GM12878 (cell line): ENCODE measurements around the gene MXI1. TPM values are rescaled to one million over a fixed set of nuclear protein-coding genes. Genes with fewer than 3 reads are reported as not detected.

ENCODE experiments used
- ATAC-seq: fragments of 200-7000 bp; cut with Tn5 transposase; 3 replicates; pipeline ENCODE4 v1.9.1; 2020; ENCODE audit warnings: mild to moderate bottlenecking, moderate library complexity
- BruUV-seq: library from RNA; stranded (reverse); fragments of 400-500 nt; replicated peaks from 2 replicates; lab custom pipeline; 2021; lab: Mats Ljungman, UMichigan
- CTCF ChIA-PET: fragments of 300-600 bp; sonication (Branson Sonifier 250); formaldehyde crosslinking; extraction: SDS; loops from one replicate; lab custom pipeline; 2021; ENCODE audit warnings: inconsistent platforms; lab: Yijun Ruan, JAX
- POLR2A ChIA-PET: fragments of 350-600 bp; formaldehyde crosslinking; extraction: SDS; loops from one replicate; lab custom pipeline; 2021; ENCODE audit warnings: inconsistent platforms; lab: Charles Lee
- RAD21 ChIA-PET: fragments of 300-600 bp; sonication (Branson Sonifier 250); formaldehyde crosslinking; loops from one replicate; lab custom pipeline; 2023; ENCODE audit warnings: antibody characterized with exemption; ENCODE audit not compliant: unreplicated experiment; lab: Charles Lee
- SMC1A ChIA-PET: fragments of 300-600 bp; sonication (Branson Sonifier 250); formaldehyde crosslinking; loops from one replicate; lab custom pipeline; 2023; ENCODE audit not compliant: unreplicated experiment, uncharacterized antibody; lab: Charles Lee
- DNase-seq: peaks from one replicate; pipeline ENCODE4 v3.0.0-alpha.2; 2011; ENCODE audit warnings: low read depth, low spot score
- FAIRE-seq: peaks from 3 replicates; lab custom pipeline; 2011; peaks lifted over from hg19 to GRCh38; lab: Jason Lieb, UNC
- H2AFZ ChIP-seq: 2 replicates; pipeline ENCODE4 v1.6.0; 2011; ENCODE audit warnings: low read depth, low read length, control low read depth; ENCODE audit not compliant: control insufficient read depth
- H3K27ac ChIP-seq: 2 replicates; pipeline ENCODE4 v1.5.1; 2011; ENCODE audit warnings: control low read depth; ENCODE audit not compliant: control insufficient read depth, insufficient read depth
- H3K27me3 ChIP-seq, 2 experiments: replicated peaks in 1 of 2; 2 replicates each; pipeline versions ENCODE4 v1.6.0 to v1.6.1; 2011; ENCODE audit warnings: low read length in 1 of 2; ENCODE audit not compliant: control insufficient read depth in 2 of 2, insufficient read depth in 2 of 2
- H3K36me3 ChIP-seq, 2 experiments: 2 replicates each; pipeline ENCODE4 v1.5.1; 2011; ENCODE audit warnings: low read length in 1 of 2; ENCODE audit not compliant: control insufficient read depth in 2 of 2, insufficient read depth in 2 of 2
- H3K4me1 ChIP-seq: 2 replicates; pipeline ENCODE4 v1.6.1; 2011; ENCODE audit warnings: mild to moderate bottlenecking, low read length, moderate library complexity, mixed read lengths; ENCODE audit not compliant: control insufficient read depth, insufficient read depth
- H3K4me2 ChIP-seq: 2 replicates; pipeline ENCODE4 v1.6.0; 2011; ENCODE audit warnings: control low read depth; ENCODE audit not compliant: control insufficient read depth, insufficient read depth
- H3K4me3 ChIP-seq: fragments of 200-600 bp; sonication (generic); 2 replicates; pipeline ENCODE4 v1.5.1; 2016
- H3K79me2 ChIP-seq: 2 replicates; pipeline ENCODE4 v1.6.0; 2011; ENCODE audit warnings: low read length; ENCODE audit not compliant: control insufficient read depth, insufficient read depth
- H3K9ac ChIP-seq: 2 replicates; pipeline ENCODE4 v1.8.0; 2011; ENCODE audit warnings: low read length, control low read depth, mixed read lengths; ENCODE audit not compliant: control insufficient read depth, insufficient read depth
- H3K9me3 ChIP-seq: replicated peaks from 3 replicates; pipeline ENCODE4 v1.5.1; 2011; ENCODE audit warnings: mild to moderate bottlenecking, low read length; ENCODE audit not compliant: control insufficient read depth, insufficient read depth
- H4K20me1 ChIP-seq: 2 replicates; pipeline ENCODE4 v1.6.0; 2011; ENCODE audit not compliant: control insufficient read depth, insufficient read depth
- BCL11A ChIP-seq: IDR thresholded peaks from 2 replicates; pipeline ENCODE4 v1.6.1; 2011; ENCODE audit warnings: low read depth, low read length
- NR2C2 ChIP-seq: IDR thresholded peaks from 2 replicates; pipeline ENCODE4 v1.6.1; 2011; ENCODE audit warnings: borderline replicate concordance, low read depth; ENCODE audit not compliant: control insufficient read depth, insufficient read length
- SUPT20H ChIP-seq: IDR thresholded peaks from 2 replicates; pipeline ENCODE4 v1.6.1; 2011; ENCODE audit warnings: low read depth, mild to moderate bottlenecking, low read length, moderate library complexity, borderline replicate concordance; ENCODE audit not compliant: control insufficient read depth
- WGBS: methylation state at CpG from one replicate; pipeline ENCODE4 v1.1.6; 2016; ENCODE audit warnings: low lambda C conversion rate; ENCODE audit not compliant: insufficient replicate concordance, insufficient coverage; ENCODE audit errors: missing lambda C conversion rate; 5-methylcytosine and 5-hydroxymethylcytosine counted together
- in situ Hi-C: fragments of 300-500 bp; cut with MboI; formaldehyde crosslinking; loops from 9 replicates; pipeline ENCODE4 v1.14.3; 2018; ENCODE audit warnings: mixed read lengths
- intact Hi-C: fragments of 100-400 bp; cut with micrococcal nuclease; formaldehyde crosslinking; loops from one replicate; pipeline ENCODE4 v1.14.2; 2022; ENCODE audit not compliant: unreplicated experiment
- polyA plus RNA-seq, 11 experiments: library from polyadenylated mRNA; depleted of rRNA in 4 of 11; unstranded in 6 of 11; stranded (reverse) in 5 of 11; fragments of >200 nt; fragmentation: Nextera tagmentation in 4 of 11; fragmentation: Illumina TruSeq in 1 of 11; extraction: Ambion mirVana in 4 of 11; extraction: Trizol in 1 of 11; gene quantifications; 1 replicate in 1 of 11; 2 replicates in 10 of 11; pipeline versions ENCODE4 v1.2.1 to v1.2.3, GENCODE V29; 2011 to 2016; ENCODE audit warnings: inconsistent platforms in 2 of 11, missing spikeins in 2 of 11, low read depth in 1 of 11
- total RNA-seq, 4 experiments: library from RNA; depleted of rRNA in 3 of 4; stranded (reverse); fragments of >200 nt in 3 of 4; fragmentation: Illumina TruSeq in 1 of 4; extraction: Trizol in 1 of 4; gene quantifications; 2 replicates each; pipeline versions ENCODE4 v1.2.1 to v1.2.3, GENCODE V29; 2013 to 2021

Gene MXI1
- total and polyA plus RNA-seq, 10 of the 15 experiments (the other 5 are each of a cell fraction or from before 2014, with no cell fraction given): 0.23 to 8.0 (median 0.41) TPM

DNA sequence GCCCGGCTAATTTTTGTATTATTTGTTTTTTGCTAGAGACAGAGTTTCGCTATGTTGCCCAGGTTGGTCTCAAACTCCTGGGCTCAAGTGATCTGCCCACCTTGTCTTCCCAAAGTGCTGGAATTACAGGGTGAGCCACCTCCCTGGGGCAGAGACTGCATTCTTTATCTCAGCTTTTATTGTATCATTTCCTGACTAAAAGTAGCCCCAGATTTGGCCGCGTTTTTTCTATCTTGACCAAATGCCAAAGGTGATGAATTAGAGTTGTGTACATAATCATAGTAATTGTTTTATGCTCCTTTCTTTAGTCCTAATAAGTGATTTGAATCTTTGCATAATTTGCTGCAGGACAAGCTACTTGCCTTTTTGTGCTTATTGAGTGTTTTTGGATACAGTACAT is 100.4 kb downstream of the MXI1 start:
- ATAC-seq: no peak
- POLR2A ChIA-PET: interaction anchor here (0.7 to 1.6 kb wide), 3 partner anchors 13 to 273 kb away, joined by 3 to 5 read pairs (median 5); no protein-coding TSS in a partner anchor
- RAD21 ChIA-PET: interaction anchor here (0.8 to 6.9 kb wide), 11 partner anchors 10 to 300 kb away, joined by 3 to 151 read pairs (median 8); no protein-coding TSS in a partner anchor
- H2AFZ ChIP-seq: no peak overlapping the region
- H3K9ac ChIP-seq: no peak overlapping the region
- H3K27me3 ChIP-seq: no peaks in the 10 kb centered on the region
- SMC1A ChIA-PET: interaction anchor here (1.0 to 5.4 kb wide), 15 partner anchors 18 to 301 kb away, joined by 3 to 69 read pairs (median 8); no protein-coding TSS in a partner anchor
- no TSS peak for BruUV-seq
- no peaks in the 10 kb centered on the region for H3K36me3 ChIP-seq
- H3K79me2 ChIP-seq: peaks cover 21% of the 10 kb centered on the region
- CTCF ChIA-PET: interaction anchor here (0.5 to 7.0 kb wide), 21 partner anchors 9 to 373 kb away, joined by 3 to 191 read pairs (median 8); partner anchors contain the start of gene SMC3
- FAIRE-seq: no peak
- H3K27ac ChIP-seq: no peak overlapping the region
- no peak overlapping the region for H3K4me2 ChIP-seq
- H3K9me3 ChIP-seq: no peaks in the 10 kb centered on the region
- in situ Hi-C loops (loop anchor here (10.0 to 25.0 kb wide), 2 partner anchors 367 to 1829 kb away; no protein-coding TSS in a partner anchor), intact Hi-C loops (loop anchor here (5.0 to 10.0 kb wide), 3 partner anchors 364 to 697 kb away; no protein-coding TSS in a partner anchor)
- no peak overlapping the region for H3K4me3 ChIP-seq
- WGBS: 96% methylated on average over 4 of the region's 4 CpGs
- H3K4me1 ChIP-seq: peaks cover 7% of the 10 kb centered on the region; the same call in 1 of the 2 replicates
- no peaks in the 10 kb centered on the region for H4K20me1 ChIP-seq
- no peak for DNase-seq
- TF ChIP-seq BCL11A: no peak
- no peak for TF ChIP-seq SUPT20H

GRCh38 chr10:110310741-110311140 is 103.3 kb downstream of the MXI1 start:
- POLR2A ChIA-PET: interaction anchor here (0.8 to 1.9 kb wide), 4 partner anchors 15 to 286 kb away, joined by 3 to 7 read pairs (median 4); no protein-coding TSS in a partner anchor
- H3K36me3 ChIP-seq: no peaks in the 10 kb centered on the region
- H3K79me2 ChIP-seq: no peaks in the 10 kb centered on the region
- TF ChIP-seq NR2C2: no peak
- CTCF ChIA-PET: interaction anchor here (0.7 to 7.0 kb wide), 33 partner anchors 12 to 1826 kb away, joined by 3 to 191 read pairs (median 4); no protein-coding TSS in a partner anchor
- DNase-seq (no peak), ATAC-seq (no peak), FAIRE-seq (no peak)
- no peaks in the 10 kb centered on the region for H3K9me3 ChIP-seq
- no peak overlapping the region for H3K4me3 ChIP-seq
- BruUV-seq: no TSS peak
- no peak overlapping the region for H2AFZ ChIP-seq
- no peaks in the 10 kb centered on the region for H3K27me3 ChIP-seq
- intact Hi-C loops: loop anchor here (1.0 to 2.0 kb wide), 6 partner anchors 44 to 290 kb away; no protein-coding TSS in a partner anchor
- RAD21 ChIA-PET: interaction anchor here (0.5 to 6.9 kb wide), 13 partner anchors 11 to 705 kb away, joined by 3 to 151 read pairs (median 4); no protein-coding TSS in a partner anchor
- no peak overlapping the region for H3K4me2 ChIP-seq
- 82% methylated on average over 3 of the region's 3 CpGs for WGBS
- no peak overlapping the region for H3K27ac ChIP-seq
- H3K9ac ChIP-seq: no peak overlapping the region
- in situ Hi-C loops: loop anchor here (5.0 to 25.0 kb wide), 3 partner anchors 237 to 1827 kb away; no protein-coding TSS in a partner anchor
- SMC1A ChIA-PET: interaction anchor here (0.6 to 2.5 kb wide), 27 partner anchors 8 to 300 kb away, joined by 3 to 19 read pairs (median 4); no protein-coding TSS in a partner anchor
- no peaks in the 10 kb centered on the region for H4K20me1 ChIP-seq
- peaks cover 7% of the 10 kb centered on the region; the same call in 1 of the 2 replicates for H3K4me1 ChIP-seq
